Measurements from ENCODE around the gene TMEM247.
"Not testable (repeated sequence)": the region's sequence is repeated elsewhere in the genome, so short reads cannot be mapped to it uniquely, and the experiment has no call there.

The TMEM247 gene

DNA sequence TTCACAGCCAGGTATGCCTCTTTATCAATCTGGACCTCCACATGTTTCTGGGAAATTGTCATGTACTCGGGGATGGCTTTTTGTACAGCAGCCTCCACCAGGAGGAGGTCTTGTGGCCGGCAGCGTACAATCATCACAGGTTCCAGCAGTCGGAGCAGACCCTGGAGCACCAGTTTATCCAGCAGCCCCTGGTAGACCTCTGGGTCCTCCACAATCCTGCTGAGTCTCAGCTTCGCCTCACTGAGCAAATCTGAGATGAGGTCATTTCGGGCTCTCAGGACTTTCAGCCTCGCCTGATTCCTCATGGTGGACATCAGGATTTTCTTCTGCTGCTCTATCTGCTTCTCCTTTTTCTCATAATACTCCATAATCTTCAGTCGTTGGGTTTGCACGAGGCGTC is 32.8 kb downstream of the TMEM247 start:
- DNase-seq (ENCODE audit: low read depth): no peak

DNA sequence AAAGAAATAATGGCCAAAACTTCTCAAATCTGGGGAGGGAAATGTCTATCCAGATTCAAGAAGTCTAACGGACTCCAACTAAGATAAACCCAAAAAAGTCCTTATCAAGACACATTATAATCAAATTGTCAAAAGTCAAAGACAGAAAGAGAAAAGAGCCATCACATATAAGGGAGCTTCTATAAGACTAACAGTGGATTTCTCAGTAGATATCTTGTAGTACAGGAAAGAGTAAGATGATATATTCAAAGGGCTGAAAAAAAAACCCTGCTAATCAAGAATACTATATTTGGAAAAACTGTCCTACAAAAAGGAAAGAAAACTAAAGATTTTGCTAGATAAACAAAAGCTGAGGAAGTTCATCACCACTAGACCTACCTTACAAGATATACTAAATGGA is 35.4 kb downstream of the TMEM247 start:
- DNase-seq (ENCODE audit: low read depth): no peak

- DNase-seq (ENCODE audit: low read depth): no peak
Observed at GRCh38 chr2:46517485-46517884, 38.1 kb downstream of the TMEM247 start.

DNA sequence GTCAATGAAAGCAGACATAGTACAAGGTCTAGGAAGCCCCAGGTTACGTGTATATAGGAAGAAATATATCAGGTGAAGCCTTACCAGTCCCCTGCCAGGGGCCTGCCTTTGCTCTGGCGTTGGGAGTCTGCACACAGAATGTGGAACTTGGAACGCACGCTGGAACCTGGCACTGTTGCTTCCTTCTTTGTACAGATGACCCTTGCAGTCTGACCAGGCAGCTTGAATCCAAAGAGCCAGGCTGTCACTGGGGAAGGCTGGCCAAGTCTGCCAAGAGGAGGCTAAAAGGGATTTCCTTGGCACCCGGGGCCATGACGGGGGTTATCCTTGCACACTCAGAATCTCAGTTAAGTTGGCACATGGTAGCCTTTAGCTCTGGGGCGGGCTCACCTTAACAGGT is 39.5 kb downstream of the TMEM247 start:
- no peak for DNase-seq (ENCODE audit: low read depth)

DNA sequence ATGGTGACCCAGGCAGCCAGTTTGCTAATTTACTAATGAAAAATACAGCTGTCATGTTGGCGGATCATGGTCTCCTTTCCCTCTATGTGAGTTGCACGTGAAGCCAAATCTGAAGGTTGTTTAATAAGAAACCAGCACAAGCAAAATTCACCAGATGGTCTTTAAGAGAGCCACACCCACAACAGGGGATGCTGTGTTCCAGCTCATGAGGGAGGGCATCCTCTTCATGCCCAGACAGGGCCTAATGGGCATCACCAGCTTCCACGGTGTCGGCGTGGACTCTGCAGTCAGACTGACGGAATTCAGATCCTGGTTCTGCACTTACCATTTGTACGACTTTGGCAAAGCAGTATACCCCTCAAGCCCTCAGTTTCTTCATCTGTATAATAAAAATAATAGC is 39.9 kb downstream of the TMEM247 start:
- DNase-seq (ENCODE audit: low read depth): no peak

- peak; percentile 26 for DNase-seq (ENCODE audit: low read depth)
Observed at GRCh38 chr2:46520130-46520711, 40.9 kb downstream of the TMEM247 start.

- DNase-seq (ENCODE audit: low read depth): peak; percentile 93
Observed at GRCh38 chr2:46521215-46521683, 41.9 kb downstream of the TMEM247 start.

DNA sequence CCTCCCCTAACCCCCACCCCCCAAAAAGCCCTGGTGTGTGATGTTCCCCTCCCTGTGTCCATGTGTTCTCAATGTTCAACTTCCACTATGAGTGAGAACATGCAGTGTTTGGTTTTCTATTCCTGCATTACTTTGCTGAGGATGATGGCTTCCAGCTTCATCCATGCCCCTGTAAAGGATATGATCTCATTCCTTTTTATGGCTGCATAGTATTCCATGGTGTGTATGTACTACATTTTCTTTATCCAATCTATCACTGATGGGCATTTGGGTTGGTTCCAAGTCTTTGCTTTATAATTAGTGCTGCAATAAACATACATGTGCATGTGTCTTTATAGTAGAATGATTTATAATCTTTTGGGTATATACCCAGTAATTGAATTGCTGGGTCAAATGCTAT is 43.0 kb downstream of the TMEM247 start:
- not testable (repeated sequence) for DNase-seq (ENCODE audit: low read depth)

DNA sequence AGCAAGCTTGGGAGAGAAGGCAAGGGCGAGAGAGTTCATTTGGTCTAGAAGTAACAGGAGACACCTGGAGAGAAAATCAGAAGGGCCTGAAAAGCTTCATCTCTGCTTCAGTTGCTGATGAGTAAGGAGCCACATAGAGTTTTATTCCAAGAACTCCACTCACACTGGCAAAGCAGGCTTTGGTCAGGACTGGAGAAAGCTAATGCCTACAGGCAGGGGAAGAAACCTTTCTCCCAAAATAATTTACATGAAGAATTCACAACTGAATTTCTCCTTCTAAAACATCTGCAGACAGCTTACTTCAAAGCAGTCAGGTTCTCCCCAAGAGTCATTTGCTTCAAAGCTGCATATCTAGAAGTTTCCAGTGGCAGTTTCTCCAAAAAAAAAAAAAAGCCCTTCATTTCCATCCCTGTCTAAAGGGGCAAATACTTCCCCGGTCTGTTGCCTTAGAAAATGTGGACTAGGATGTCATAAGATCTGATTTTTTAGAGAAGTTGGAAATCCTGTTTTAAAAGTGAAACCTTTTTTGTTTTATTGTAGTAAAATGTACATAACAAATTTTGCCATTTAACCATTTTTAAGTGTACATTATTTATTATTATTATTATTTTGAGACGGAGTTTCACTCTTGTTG is 46.3 kb downstream of the TMEM247 start:
- no peak for DNase-seq (ENCODE audit: low read depth)

GRCh38 chr2:46528880-46529279 is 49.5 kb downstream of the TMEM247 start:
- DNase-seq (ENCODE audit: low read depth): no peak

- no peak for DNase-seq (ENCODE audit: low read depth)
Observed at GRCh38 chr2:46530639-46531038, 51.3 kb downstream of the TMEM247 start.

- DNase-seq (ENCODE audit: low read depth): no peak
Observed at GRCh38 chr2:46531863-46532262, 52.5 kb downstream of the TMEM247 start.
